Hepatic stellate cell (primary cell): ENCODE measurements around the gene TMEM121B.

Experiments used
- DNase-seq: peaks from one replicate; pipeline ENCODE4 v3.0.0; 2011; ENCODE audit warnings: low spot score

TMEM121B gene

DNA sequence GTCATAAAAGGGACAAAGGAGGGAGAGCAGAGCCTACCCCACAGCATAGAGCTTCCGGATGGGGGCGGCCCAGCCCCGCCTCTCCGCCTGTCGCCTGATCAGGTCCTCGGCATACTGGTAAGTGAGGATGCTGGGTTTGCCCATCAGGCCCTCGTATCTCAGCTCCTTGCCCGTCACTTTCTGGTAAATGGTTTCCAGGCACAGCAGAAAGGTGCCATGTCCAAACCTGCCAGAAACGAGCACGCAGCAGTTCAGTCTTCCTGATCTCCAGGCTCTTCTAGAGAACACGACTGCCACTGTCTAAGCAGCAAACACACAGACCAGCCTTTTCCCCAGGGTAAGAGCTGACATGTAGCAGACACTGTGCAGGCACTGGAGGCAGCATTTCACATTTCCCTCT lies 17.4 kb upstream of the TMEM121B start:
- DNase-seq = no peak

DNA sequence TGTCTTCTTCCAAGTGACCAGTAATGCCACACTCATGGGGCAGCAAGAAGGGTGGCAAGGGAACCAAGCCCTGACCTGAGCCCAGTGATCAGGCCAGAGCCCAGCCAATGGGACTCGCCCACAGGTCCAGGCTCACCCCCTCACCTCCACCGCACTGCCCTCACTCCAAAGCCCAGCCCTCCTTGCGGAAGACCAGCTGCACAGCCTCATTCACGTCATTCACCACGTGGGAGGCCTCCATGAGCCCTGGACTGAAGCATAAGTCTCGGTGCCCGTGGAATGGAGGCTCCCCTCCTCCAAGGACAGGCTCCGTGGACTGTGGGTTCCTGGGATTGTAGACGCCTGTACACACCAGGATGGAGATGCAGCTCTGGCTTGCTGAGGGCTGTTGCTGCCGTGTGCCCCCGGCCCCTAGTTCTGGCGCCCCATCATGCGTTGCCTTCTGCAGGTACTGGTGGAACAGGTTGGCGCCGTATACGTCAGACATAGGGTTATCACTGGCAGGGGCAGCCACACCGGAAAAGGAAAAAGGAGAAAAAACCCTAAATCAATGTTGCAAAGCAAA lies 16.8 kb upstream of the TMEM121B start:
- no peak for DNase-seq

DNA sequence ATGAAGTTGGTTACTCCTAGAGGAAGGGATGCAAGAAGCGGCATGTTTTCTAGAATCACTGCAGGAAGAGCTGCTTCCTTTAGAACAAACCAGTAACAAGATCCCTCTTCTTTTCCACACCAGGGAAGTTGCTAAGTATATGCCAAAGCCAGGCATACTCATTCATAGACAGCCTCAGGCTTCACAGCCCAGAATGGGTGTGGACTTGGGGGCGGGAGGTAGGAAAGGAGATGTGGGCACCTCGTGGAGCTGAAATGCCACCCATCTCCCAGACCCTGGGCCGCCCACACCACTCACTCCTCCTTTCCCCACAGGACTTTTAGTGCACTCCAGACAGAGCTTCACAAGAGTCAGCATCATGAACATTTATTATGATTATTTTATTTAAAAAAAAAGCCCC lies 16.0 kb upstream of the TMEM121B start:
- DNase-seq = no peak

DNA sequence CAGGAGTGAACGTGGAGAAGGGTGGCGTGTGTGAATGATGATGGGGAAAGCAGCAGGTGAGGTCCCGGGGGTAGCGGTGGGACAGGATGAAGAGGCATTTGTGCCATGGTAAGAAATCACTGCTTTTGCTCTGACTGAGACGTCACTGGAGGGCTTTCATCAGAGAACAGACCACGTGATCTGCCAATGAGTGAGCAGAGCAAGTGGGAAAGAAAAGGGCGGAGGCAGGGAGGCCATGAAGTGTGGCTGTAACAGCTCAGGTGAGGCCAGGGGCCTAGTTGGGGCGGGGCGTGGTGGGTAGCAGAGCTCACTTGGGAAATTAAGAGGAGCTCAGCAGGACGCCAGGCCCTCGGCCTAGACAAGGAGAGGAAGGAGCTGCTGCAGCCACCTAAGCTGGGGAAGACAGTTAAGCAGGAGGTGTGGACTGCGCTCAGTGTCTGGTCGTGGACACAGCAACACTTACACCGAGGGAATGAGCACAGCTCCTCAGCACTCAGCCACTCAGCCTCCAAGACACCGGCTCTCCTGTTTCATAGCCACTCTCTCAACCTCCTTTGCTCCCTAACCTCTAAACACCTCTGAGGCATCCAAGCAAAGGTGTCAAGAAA lies 14.1 kb upstream of the TMEM121B start:
- DNase-seq = no peak

GRCh38 chr22:17133137-17133536 lies 12.0 kb upstream of the TMEM121B start:
- DNase-seq = no peak

- DNase-seq = no peak
Measured at GRCh38 chr22:17132112-17132511, 11.0 kb upstream of the TMEM121B start.

- no peak for DNase-seq
Measured at GRCh38 chr22:17131686-17132085, 10.5 kb upstream of the TMEM121B start.

DNA sequence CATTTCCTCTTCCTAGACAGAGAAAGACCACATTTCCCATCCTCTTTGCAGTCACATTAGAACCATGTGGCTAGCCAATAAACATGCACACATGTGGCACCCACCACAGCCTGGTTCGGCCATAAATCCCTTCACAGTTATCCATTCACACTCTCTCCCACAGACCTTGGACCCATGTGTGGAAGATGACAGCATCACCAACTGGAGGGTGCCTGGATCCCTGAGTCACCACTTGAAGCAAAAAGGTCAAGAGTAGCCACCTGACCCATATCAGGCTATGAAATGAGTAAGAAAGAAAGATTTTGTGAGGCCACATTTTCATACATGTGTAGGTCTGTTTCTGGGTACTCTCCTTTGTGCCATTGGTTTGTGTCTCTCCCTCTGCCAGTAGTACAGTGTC lies 9.0 kb upstream of the TMEM121B start:
- no peak for DNase-seq

- no peak for DNase-seq
Measured at GRCh38 chr22:17120711-17121232, 388 bp downstream of the TMEM121B start.

GRCh38 chr22:17120281-17120680 lies 879 bp downstream of the TMEM121B start:
- DNase-seq = peak; percentile 46

DNA sequence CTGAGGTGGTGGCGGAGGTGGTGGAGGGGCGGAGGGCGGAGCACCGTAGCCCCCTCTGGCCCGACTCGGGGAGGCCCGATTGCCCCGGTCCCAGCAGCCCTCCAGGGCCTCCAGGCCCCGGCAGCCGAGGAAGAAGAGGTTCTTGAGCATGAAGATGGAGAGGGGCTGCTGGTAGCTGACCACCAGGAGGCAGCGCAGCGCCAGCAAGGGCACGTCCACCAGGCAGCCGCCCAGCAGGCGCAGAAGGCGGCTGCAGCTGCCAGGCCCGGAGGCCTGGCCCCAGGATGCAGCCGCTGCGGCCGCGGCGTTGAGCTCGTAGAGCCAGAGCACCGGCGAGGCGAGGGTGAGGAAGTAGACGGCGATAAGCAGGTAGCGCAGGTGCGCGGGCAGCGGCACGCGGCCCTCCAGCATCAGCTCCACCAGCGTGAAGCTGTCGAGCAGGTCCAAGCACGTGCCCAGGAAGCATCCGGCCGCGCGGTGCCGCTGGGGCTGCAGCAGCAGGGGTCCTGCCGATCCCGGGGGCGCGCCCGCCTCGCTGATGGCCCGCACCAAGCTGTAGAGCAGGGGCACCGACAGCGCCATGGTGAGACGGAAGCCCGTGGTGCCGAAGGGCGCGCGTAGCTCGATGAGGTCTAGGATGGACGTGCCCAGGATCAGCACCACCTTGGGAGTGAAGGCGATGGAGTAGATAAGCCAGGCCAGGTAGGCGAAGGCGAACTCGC lies 1.5 kb downstream of the TMEM121B start:
- no peak for DNase-seq

DNA sequence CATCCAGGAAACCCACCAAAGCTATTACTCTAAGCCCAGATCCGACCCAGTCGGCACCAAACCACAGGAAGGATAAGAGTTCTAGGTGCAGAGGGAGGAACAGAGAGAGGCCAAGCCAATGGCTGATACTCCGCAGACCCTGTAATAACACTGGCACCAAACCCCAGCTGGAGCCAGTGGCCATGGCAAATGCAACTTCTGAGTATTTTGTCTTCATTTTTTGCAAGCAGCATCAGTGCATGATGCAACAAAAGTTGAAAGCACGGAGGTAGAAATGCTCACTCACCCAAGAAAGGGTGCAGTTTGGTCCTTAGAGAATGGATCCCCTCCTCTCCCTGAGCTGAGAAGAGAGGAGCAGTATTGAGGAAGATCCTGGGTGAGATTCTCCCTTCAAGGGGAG lies 2.8 kb downstream of the TMEM121B start:
- no peak for DNase-seq

GRCh38 chr22:17117890-17118289 lies 3.3 kb downstream of the TMEM121B start:
- DNase-seq = no peak

GRCh38 chr22:17117400-17117799 lies 3.8 kb downstream of the TMEM121B start:
- no peak for DNase-seq

- no peak for DNase-seq
Measured at GRCh38 chr22:17116572-17117330, 4.4 kb downstream of the TMEM121B start.

DNA sequence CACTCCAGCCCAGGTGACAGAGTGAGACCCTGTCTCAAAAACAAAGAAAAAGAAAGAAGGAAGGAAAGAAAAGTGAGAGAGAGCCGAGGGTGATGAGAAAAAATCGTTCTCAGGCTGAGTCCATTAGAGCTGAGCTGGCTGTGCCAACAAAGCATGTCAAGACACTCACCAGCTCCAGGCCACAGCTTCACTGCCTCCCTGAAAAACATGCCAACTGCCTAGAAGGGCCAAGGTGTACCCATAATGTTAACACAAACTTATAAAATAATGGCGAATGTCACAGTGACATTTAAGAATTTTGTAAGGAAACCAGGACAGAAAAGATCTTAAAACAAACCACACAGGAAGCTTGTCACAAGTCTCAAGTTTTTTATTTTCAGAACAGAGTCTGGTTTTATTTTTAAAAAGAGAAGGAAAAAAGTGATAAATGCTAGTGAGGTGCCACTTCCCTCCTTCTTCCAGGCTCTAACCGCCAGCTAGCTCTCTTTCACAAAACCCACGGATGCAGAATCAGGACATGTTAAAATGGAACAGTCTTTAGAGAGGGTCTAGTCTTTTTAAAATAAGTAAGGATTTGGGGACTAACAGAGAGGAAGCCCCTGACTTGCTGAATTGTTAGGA lies 5.1 kb downstream of the TMEM121B start:
- DNase-seq = no peak

DNA sequence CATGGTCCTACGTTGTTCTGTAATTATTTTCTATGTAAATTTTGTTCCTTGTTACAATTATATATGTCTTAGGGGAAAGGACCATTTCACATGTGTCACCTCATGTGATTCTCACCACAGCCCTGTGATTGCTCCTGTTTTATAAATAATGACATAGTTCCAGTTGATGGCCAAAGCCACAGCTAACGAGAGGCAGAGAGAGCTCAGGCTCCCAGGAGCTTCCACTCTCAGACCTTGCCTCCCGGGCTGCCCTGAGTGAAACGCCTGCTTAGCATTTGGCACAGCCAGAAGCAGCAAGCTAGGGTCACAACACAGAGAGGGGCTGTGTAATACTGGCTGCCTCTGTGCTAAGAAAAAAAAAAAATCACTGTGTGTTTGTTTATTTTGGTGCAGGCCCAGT lies 5.9 kb downstream of the TMEM121B start:
- DNase-seq = no peak

DNA sequence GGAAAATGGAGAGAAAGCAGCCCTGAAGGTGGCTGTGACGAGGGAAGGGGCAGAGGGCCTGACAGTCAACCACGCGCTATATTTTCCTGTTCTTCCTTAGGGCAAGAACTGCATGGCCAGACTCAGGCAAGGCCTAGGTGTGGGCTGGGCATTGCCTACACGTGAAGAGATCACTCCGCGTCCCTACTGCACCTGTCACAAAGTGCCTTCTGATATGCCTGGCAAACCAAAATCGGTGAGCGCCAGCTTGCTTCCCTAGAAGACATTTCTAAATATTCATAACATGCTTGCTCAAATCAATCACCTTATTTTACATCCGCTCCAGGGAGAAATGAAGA lies 6.3 kb downstream of the TMEM121B start:
- DNase-seq = no peak

- DNase-seq = no peak
Measured at GRCh38 chr22:17114173-17114897, 6.8 kb downstream of the TMEM121B start.

- no peak for DNase-seq
Measured at GRCh38 chr22:17113600-17113999, 7.6 kb downstream of the TMEM121B start.

DNA sequence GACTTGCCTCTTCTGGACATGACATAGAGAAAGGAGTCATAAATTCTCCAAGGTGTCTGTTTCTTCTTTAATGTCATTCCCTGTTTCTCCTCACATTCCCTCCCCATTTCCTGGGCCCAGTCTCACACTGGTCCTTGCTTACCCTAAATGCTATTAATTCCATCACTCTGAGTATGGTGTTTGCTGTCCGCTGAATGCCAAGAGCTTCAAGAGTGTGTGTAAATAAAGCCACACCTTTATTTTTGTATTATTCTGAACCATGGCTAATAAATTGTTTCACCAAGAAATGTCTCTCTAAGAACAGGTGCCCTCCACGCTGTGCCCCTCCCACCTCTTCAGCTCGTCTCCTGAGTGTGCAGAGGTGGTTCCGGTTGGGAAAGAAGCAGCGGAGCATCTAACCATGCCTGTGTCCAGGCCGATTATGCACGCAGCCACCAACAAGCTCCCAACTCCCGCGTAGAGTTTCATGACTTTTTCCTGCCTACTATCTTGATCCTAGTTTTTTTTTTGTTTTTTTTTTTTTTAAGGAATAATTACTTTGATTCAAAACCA lies 8.6 kb downstream of the TMEM121B start:
- DNase-seq = no peak
